ENCODE measurements around the gene CHMP3. TPM values are rescaled to one million over a fixed set of nuclear protein-coding genes. Genes with fewer than 3 reads are reported as not detected.

CHMP3 gene
- total RNA-seq, 1 donor from 2014 or later: 125 TPM

DNA sequence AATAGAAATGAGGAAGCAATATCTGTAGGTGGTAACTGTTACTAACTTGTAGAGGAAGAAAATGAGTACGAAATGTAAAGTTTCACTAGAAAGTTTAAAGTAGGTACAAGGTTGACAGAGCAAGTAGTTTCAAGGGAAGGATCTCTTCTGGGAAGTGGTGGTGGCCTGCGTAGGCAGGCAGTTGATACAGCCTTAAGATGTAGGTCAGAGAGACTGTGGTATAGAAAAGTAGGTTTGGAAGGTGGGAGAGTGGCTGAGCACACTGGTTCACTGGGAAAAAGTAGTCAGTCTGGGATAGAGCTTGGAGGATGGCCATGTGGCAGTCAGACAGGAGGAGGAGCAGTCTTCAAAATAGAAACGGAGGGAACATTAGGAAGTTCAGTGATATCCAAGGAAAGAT, 98.6 kb downstream of the CHMP3 start:
- no peak for DNase-seq

DNA sequence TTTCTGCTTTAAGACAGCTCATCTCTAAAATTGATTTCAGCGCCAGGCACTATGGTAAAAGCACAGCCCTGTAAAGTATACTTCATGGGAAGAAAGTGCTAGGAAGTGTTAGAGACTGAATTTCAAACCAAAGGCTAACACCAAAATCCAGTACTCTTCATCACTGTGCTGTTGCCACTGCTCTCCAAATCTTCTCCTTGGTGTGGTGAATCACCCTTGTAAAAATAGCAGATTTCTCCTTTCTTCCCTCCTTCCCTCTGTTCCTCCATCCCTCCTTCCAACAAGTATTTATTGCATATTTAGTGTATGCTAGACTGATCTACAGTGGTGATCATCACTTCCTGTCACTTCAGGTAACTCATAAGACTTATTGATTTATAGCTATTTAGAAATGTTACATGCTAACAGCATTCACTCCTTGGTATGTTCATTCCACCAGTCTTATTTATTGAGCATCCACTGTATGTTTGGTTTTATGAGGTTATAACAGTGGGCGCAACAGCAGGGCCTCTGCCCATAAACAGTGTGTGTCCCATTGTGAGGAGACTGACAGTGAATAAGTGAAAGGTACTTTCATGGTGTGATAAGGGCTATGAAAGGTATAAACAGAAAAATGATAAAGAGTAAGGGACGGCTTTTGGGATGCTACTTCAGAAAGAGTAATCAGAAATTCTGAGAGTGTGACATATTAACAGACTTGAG, 102.0 kb downstream of the CHMP3 start:
- no peak for DNase-seq

DNA sequence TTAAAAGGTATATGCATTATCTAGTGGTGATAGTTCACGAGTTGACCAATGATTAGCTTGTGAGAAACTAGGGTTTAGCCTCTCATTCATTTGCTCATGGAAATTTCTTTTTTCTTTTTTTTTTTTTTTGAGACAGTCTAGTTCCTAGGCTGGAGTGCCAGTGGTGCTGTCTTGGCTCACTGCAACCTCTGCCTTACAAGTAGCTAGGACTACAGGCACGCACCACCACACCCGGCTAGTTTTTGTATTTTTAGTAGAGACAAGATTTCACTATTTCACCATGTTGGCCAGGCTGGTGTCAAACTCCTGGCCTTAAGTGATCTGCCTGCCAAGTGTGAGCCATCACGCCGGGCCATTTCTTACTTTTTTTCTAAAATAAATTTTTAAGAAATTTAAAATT, 108.1 kb downstream of the CHMP3 start:
- no peak for DNase-seq

DNA sequence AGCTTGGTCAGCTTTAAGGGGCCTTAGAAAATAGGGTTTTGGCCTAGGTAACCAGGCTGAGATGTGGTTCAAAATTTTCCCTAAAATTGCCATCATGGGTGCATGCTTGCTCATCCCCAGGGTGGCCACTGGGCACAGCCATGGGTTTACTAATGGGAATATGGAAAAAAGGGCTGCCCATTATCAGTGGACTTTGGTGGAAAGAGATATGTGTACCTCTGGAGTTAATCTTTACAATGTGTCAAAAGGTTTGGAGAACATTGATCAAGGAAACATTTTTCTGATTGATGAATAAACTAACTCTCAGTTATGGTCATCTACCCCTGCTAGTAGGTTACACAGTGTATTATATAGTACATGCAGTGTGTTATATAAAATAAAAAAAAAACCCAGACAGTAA, 109.0 kb downstream of the CHMP3 start:
- DNase-seq: no peak

DNA sequence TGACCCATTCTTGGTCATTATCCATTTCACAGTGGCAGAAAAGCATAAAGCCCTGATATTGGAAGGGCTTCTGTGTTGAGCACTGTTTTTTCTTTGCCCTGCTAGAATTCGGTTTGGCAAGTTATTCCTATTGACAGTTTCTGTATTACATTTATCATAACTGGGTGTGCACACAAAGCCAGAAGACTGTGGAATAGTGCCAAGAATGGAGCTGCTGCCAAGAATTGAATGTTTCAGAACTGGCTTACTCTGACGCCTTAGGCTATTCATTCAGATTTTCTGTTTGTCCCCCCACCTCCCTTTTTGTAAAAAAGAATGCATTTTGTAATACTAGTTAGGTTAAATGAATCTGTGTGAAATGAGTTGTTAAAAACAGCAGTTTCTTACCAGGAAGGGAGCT, 109.4 kb downstream of the CHMP3 start:
- peak; percentile 71 for DNase-seq

Other genes starting within 250 kb of the CHMP3 start
- gene REEP1, start 225.8 kb downstream of the CHMP3 start, total RNA-seq: 4.9 and 13.4 TPM in 2 replicates
- 27.2 and 32.6 TPM in 2 replicates for gene KDM3A, start 122.1 kb downstream of the CHMP3 start, total RNA-seq
- gene RNF103, start 60.4 kb upstream of the CHMP3 start, total RNA-seq: 25.4 and 31.8 TPM in 2 replicates
- 80.9 and 91.2 TPM in 2 replicates for gene RMND5A, start 156.8 kb upstream of the CHMP3 start, total RNA-seq
- 0.05 TPM in 1 of 2 replicates, not detected in the other for gene CD8A, start 227.5 kb upstream of the CHMP3 start, total RNA-seq

Data from dermis blood vessel endothelial cell (primary cell).